Iris pigment epithelial cell (primary cell): Measurements from ENCODE around the gene ENDOD1.

Experiments
- DNase-seq: peaks from one replicate; pipeline ENCODE4 v3.0.0-alpha.2; 2011; ENCODE audit warnings: low read depth

The ENDOD1 gene

GRCh38 chr11:95076981-95077380 is 12.7 kb upstream of the ENDOD1 start:
- no peak for DNase-seq

- peak; percentile 31 for DNase-seq
These were observed 11.1 kb upstream of the ENDOD1 start for GRCh38 chr11:95078526-95078925.

- DNase-seq = no peak
These were observed 8.6 kb upstream of the ENDOD1 start for GRCh38 chr11:95081010-95081409.

GRCh38 chr11:95081412-95081811 is 8.2 kb upstream of the ENDOD1 start:
- DNase-seq = no peak

- DNase-seq = no peak
These were observed 7.1 kb upstream of the ENDOD1 start for GRCh38 chr11:95082576-95083001.

GRCh38 chr11:95084509-95084908 is 5.1 kb upstream of the ENDOD1 start:
- peak; percentile 76 for DNase-seq

GRCh38 chr11:95085117-95085816 is 4.4 kb upstream of the ENDOD1 start:
- DNase-seq = no peak

GRCh38 chr11:95086151-95086550 is 3.5 kb upstream of the ENDOD1 start:
- DNase-seq = no peak

GRCh38 chr11:95086836-95087570 is 2.6 kb upstream of the ENDOD1 start:
- DNase-seq = no peak

- DNase-seq = peak; percentile 25
These were observed 563 bp upstream of the ENDOD1 start for GRCh38 chr11:95088946-95089619.

GRCh38 chr11:95091663-95092180 is 2.1 kb downstream of the ENDOD1 start:
- DNase-seq = no peak

GRCh38 chr11:95092549-95093324 is 3.1 kb downstream of the ENDOD1 start:
- peak; percentile 78 for DNase-seq

GRCh38 chr11:95093548-95093947 is 3.9 kb downstream of the ENDOD1 start:
- no peak for DNase-seq

- DNase-seq = peak; percentile 85
These were observed 6.4 kb downstream of the ENDOD1 start for GRCh38 chr11:95095858-95096587.

- DNase-seq = no peak
These were observed 7.6 kb downstream of the ENDOD1 start for GRCh38 chr11:95097209-95097608.

- no peak for DNase-seq
These were observed 9.2 kb downstream of the ENDOD1 start for GRCh38 chr11:95098826-95099225.

GRCh38 chr11:95100191-95100648 is 10.6 kb downstream of the ENDOD1 start:
- no peak for DNase-seq

- DNase-seq = no peak
These were observed 11.3 kb downstream of the ENDOD1 start for GRCh38 chr11:95100856-95101507.

GRCh38 chr11:95101935-95102334 is 12.3 kb downstream of the ENDOD1 start:
- DNase-seq = no peak

GRCh38 chr11:95102733-95103132 is 13.1 kb downstream of the ENDOD1 start:
- no peak for DNase-seq

GRCh38 chr11:95103701-95104100 is 14.1 kb downstream of the ENDOD1 start:
- no peak for DNase-seq
